DOHH2 (cell line): ENCODE data around the gene MGME1.

Experiments used
- EZH2phosphoT487 ChIP-seq: fragments of 200-600 bp; sonication (generic); IDR thresholded peaks from 2 replicates; pipeline ENCODE4 v1.6.1; 2017; ENCODE audit warnings: borderline replicate concordance, mild to moderate bottlenecking, antibody characterized with exemption, low read length, moderate library complexity, mixed read lengths
- TF ChIP-seq, protein P1 (sequence below): fragments of 200-600 bp; sonication (generic); IDR thresholded peaks from one replicate; pipeline ENCODE4 v1.5.1; 2014; ENCODE audit warnings: antibody characterized with exemption, mild to moderate bottlenecking, low read depth, low read length; ENCODE audit not compliant: poor library complexity, severe bottlenecking

DNA sequence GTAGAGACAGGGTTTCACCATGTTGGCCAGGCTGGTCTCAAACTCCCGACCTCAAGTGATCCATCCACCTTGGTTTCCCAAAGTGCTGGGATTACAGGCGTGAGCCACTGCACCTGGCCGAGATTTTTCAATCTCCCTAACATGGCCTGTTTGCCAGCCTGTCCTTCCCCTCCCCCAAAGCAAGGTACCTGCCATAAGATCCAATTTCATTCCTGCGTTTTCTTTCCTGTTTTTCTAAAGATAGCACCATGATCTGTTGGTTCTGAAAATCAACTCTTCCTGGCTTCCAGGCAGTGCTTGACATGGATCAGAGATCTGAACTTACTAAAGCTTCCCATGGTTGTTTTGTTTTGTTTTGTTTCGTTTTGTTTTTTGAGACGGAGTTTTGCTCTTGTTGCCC is 7.5 kb downstream of the MGME1 start:
- TF ChIP-seq, protein P1, sequence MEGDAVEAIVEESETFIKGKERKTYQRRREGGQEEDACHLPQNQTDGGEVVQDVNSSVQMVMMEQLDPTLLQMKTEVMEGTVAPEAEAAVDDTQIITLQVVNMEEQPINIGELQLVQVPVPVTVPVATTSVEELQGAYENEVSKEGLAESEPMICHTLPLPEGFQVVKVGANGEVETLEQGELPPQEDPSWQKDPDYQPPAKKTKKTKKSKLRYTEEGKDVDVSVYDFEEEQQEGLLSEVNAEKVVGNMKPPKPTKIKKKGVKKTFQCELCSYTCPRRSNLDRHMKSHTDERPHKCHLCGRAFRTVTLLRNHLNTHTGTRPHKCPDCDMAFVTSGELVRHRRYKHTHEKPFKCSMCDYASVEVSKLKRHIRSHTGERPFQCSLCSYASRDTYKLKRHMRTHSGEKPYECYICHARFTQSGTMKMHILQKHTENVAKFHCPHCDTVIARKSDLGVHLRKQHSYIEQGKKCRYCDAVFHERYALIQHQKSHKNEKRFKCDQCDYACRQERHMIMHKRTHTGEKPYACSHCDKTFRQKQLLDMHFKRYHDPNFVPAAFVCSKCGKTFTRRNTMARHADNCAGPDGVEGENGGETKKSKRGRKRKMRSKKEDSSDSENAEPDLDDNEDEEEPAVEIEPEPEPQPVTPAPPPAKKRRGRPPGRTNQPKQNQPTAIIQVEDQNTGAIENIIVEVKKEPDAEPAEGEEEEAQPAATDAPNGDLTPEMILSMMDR: no peak
- TF ChIP-seq EZH2phosphoT487: no peak
